HG03045 (cell line): ENCODE data around the gene PRDM13.
"Not testable (repeated sequence)": the region's sequence is repeated elsewhere in the genome, so short reads cannot be mapped to it uniquely, and the experiment has no call there.

ENCODE experiments used
- ATAC-seq: cut with Tn5 transposase; IDR thresholded peaks from one replicate; pipeline ENCODE4 v1.9.1; 2021; ENCODE audit warnings: mild to moderate bottlenecking, moderate library complexity; ENCODE audit not compliant: unreplicated experiment

The PRDM13 gene

DNA sequence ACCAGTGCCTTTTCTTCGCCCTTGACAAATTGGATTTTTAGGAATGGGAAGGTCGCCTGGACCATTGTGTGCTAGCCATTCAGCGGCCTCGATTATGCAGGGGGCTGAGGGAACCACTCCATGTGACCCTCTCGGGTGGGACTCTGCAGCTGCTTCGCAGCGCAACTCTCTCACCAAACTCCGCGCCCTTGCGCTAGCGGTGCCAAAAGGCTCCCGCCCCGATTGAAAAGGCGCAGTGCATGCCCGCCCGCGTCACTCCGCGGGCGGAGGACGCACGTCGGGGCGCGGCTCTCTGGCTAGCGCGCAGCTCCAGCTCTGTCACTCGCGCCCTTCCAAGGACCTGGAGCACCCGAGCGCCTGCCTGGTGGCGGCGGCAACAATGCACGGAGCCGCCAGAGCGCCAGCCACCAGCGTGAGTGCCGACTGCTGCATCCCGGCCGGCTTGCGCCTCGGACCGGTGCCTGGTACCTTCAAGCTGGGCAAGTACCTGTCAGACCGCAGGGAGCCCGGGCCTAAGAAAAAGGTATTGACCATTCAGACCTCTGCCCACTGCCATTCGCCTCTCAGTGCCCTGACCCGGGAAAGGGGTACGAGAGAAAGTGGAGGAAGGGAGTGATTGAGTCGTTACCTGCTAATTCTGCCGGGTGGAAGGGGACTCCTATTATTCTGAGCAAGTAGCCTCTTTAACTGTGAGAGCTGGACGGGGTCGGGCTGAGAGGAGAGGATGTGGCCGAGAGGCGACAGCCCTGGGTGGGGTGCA lies at the start of gene PRDM13:
PRDM13 (plus strand) TSS at position 178 of the 760 bp plus-strand sequence; CDS start at position 380, 202 bp downstream.
- no peak for ATAC-seq

DNA sequence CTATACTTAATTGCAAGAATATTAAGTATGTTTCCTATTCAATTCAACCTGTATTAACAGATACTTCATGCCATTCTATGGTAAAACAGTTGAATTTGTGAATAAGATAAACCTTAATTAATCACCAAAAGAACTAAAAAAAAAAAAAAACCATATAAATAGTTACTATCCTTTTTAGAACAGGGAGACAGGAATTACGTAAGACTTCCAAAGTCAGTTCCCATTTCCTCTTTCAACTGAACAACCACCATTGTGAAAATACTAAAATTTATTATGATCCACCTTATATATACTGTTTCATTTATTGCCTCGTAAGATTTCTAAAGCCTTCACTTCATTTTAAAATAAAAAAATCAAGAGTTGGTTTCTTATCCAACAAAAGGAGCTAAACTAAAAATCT lies 47.6 kb upstream of the PRDM13 start:
- ATAC-seq, result no peak

DNA sequence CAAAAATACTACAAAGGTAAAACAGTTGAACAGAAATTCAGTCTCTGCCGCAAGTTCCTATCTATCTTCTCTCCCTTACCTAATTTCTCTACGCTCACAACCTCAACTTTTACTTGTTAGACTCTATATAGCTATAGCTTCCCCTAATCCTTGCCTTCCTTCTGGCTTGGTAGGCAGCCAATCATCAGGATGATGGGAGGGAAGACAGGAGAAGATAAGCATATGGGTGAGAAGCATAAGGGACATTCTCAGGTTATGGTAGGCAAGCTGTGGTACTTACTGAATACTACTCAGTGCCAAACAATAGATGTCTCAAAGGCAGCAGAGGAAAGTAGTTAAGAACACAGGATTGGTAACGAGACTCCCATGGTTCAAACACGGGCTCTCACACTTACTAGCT lies 46.0 kb upstream of the PRDM13 start:
- ATAC-seq, result no peak

DNA sequence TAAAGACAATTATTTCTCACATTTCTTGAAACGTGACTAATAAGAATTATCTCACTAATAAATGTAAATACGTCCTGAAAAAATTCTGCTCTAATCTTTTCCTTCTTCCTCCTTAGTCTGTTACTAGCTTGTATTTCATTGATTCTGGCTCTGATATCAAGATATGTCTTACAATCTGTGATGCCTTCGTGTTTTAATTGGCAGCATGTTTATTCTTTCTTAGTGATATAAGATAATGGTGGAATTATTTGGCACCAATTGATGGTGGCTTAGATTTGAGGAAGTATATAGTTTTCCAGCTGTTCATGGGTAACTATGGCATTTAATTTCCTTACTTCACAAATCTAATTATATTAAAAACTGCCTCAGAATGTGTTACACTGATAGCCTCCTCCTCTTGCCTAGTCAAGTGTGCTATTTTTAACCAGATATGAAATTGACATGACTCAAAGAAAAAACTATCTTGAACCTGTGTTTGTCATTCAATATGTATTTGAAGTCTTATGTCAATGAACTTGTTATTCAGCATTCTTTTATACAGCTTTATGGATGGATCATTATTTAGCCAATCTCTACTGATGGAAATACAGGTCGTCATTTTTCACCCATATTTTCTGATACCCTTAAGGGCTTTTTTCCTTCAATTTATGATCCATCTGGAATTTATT lies 43.4 kb upstream of the PRDM13 start:
- no peak for ATAC-seq

DNA sequence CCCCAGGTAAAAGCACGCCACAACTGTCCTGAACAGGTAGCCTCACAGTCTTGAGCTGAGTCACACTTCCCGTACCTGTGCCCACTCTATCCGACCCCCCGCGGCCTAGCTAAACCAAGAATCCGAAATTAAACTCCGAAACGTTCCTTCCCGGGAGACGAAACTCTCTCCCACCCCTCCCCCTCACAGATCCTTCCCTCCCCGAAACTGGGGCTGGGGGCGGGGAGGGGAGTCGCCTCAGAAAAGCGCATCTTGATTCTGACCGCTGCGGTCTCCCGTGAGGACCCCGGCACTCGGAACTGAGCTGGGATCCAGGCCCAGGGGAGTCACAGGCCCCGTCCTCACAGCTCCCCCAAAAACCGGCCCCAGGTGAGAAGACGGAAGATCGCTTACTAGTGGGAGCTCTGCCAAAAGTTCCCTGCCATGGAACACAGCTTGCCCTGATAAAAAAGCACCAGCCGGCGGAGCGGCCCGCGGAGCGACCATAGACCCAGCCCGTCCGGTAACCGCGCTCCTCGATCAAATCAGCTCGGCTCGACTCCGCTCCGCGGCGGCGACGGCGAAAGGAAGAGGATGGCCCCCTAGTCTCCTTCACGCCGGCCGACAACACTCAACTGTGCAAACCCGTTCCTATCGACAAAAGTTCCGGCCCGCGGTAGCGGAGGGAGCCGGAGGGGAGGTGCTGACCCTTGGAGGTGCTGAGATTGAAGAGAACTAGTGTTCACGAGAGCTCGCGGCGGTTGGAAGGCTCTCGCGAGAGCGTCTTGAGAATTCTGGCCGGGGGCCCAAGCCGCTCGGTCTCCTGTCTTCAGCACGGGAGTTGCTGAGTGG lies 38.3 kb upstream of the PRDM13 start, which contains the start of gene CCNC:
CCNC (minus strand) TSS at position 558 of the 831 bp plus-strand sequence; CDS start at position 425, 133 bp downstream.
- peak; percentile 99 for ATAC-seq

DNA sequence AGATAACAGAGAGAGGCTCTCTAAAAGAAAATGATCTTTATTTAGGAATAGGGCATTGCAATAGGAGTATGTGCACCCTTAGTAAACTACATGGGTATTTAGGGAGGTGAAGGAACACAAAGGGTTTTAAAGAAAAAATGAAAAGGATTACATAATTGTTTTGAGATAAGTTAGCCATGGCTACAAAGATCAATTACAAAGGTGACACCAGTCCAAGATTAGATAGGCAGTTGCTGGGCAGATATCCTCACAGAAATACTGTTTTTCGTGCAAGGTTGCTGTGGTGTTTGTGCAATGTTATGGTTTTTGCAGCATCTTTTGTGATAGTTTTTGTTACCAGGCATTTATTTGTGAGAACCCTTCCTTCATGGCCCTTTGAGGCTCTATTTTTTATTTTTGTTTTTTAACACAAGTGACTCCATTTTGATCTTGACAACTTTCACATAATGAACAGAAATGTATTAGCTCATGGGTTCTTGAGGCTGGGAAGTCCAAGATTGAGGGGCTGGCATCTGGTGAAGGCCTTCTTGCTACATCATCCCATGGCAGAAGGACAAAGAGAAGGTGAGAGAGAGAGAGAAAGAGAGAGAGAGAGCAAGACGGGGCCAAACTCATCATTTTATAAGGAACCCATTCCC lies 32.5 kb upstream of the PRDM13 start:
- ATAC-seq, result no peak

DNA sequence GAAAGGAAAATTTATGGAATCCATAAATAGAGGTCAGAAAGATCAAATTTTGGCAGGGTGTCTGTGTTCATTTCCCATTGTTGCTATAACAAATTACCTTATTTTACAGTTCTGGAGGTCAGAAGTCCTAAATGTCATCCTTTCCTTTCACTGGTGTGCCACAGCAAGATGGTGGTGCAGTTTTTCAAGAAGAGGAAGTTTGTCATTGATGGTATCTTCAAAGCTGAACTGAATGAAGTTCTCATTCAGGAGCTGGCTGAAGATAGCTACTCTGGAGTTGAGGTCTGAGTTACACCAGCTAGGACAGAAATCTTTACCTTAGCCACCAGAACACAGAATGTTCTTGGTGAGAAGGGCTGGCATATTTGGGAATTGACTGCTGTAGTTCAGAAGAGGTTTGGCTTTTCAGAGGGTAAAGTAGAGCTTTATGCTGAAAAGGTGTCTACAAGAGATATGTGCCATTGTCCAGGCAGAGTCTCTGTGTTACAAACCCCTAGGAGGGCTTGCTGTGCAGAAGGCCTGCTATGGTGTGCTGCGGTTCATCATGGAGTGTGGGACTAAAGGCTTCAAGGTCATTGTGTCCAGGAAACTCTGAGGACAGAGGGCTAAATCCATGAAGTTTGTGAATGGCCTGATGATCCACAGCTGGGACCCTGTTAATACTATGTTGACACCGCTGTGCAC lies 30.9 kb upstream of the PRDM13 start:
- no peak for ATAC-seq

DNA sequence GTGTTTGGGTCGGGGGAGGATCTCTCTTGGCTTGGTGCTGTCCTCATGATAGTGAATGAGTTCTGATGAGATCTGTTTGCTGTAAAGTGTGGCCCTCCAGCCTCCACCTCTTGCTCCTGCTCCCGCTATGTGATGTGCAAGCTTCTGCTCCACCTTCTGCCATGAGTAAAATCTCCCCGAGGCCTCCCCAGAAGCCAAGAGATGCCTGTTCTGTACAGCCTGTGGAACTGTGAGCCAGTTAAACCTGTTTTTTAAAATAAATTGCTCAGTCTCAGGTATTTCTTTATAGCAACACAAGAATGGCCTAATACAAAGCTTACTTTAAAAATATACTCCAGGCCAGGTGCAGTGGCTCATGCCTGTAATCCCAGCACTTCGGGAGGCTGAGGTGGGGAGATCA lies 26.9 kb upstream of the PRDM13 start:
- ATAC-seq, result no peak

DNA sequence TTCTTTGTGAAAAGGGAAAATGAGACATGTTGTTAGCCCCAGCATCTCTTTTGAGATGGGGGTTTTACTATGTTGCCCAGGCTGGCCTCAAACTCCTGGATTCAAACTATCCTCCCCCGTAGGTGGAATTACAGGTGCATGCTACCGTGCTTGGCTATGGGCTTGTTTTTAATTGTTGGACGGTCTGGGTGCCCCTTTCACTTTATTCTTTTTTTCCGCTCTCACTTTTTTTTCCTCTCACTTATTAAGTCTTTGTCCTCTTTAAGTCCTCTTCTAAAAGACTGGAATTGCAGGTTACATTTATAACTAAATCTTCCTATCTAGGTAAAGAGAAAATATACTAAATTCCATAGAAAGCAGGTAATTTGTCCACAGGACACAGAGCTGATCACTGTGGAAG lies 18.8 kb upstream of the PRDM13 start:
- no peak for ATAC-seq

DNA sequence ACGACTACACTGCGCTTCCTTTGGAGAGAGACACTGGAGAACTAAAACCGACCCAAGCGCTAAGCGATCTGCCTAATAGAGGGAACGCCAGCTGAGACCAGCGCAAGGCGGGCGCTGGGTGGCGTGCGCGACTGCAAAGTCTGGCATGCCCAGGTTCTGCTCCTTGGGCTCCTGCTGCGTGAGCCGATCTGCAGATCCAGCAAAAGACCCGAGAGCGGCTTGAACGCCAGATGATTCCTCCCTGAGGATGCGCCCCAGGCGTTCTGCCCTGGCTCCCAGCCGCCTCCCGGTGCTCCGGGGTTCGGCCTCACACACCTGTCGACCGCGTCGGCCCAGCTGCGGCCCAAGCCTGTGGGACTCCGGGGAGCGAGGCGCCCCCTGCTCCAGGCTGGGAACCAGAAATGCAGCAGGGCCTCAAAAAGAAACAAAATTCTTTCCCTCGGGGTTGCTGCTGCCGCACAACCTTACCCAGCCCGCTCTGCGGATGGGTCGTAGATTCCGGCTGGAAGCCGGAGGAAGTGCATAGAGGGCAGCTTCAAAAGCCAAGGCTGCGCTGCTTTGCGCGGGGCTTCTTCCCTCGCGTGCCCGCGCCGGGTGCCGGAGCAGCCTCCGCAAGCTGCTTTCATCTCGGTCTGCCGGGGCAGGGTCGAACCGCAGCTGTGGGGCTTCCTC lies 17.9 kb upstream of the PRDM13 start:
- peak; percentile 95 for ATAC-seq

DNA sequence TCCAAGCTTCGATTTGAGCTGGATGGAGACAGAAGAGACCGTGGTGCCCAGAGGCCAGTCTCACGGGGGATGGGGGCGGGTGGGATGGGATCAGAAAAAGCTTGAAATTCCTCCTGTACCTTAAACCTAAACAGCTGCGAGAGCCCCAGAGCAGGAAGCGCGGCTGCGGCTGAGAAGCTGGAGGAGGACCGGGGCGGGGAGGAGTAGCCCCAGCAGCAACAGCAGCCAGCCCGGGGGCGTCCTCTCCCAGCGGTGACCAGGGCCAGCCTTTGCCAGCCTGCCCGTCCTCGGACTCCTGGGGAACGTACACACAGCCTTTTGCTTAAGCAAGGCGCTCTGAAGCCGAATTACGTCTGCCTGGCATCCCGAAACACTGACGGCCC lies 17.4 kb upstream of the PRDM13 start:
- peak; percentile 33 for ATAC-seq

DNA sequence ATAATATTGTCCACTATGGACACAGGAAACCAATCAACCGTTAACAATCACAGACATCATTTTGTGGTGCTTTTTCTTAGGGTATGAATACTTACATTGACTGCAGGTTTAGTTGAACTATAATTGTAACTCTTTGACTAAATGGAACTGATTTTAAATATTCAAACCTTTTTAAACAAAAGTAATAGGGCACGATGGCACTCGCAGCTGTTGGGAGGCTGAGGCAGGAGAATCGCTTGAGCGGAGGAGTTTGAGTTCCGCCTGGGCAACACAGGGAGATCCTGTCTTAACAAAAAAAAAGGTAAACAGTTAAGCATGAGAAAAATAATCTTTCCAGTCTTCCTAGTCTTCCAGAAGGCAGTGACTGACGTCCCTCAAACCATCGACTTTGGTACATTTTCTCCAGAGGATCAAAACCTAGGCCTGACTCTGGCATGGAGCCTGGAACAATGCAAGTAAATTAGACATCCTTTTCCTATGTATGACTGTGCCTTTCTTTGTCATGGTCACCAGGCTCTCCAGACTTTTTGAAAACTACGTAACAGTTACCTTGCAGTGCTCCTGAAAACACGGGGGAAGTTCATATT lies 16.6 kb upstream of the PRDM13 start:
- ATAC-seq, result no peak

DNA sequence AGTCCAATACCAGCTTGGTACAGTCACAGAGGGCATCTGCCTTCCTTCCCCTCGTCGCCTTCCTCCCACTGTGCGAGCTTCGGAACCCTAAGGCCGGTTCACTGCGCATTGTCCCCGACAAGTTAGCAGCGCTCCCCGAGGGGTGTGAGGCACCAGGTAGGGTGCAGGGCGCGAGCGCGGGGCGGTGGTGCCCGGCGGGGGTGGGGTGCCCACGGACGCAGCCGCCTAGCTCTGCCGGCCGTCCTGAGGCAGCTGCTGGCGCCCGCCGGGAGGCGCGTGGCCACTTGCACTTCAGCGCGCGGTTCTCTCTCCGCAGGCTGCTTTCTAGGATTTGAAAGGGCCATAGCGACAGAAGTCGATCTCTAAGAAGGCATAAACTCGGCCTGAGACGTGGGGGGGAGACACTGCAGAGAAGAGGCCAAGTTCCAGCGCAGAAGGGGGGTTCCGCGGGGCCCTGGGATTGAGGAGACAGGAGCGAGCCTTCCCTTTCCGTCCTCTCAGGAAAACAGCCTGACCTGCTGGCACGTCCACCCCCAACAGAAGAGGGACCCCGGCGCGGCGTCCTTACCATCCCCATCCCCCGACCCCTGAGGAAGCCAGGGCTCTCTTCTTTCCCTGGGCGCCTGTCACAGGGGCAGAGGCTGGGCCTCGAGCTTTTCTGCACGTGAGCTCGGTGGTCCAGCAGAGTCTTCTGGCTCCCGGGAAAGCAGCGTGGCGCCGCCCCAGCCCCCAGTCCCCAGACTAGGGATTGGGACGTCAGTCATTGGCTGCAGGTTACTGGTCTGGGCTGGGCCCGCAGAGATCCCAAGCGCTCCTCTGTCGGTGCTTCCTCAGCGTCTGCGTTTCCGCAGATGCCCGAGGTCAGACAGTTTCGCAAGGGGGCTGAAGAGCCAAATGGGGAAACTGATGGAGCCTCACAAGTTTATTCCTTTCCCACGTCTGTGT lies 15.6 kb upstream of the PRDM13 start:
- no peak for ATAC-seq

DNA sequence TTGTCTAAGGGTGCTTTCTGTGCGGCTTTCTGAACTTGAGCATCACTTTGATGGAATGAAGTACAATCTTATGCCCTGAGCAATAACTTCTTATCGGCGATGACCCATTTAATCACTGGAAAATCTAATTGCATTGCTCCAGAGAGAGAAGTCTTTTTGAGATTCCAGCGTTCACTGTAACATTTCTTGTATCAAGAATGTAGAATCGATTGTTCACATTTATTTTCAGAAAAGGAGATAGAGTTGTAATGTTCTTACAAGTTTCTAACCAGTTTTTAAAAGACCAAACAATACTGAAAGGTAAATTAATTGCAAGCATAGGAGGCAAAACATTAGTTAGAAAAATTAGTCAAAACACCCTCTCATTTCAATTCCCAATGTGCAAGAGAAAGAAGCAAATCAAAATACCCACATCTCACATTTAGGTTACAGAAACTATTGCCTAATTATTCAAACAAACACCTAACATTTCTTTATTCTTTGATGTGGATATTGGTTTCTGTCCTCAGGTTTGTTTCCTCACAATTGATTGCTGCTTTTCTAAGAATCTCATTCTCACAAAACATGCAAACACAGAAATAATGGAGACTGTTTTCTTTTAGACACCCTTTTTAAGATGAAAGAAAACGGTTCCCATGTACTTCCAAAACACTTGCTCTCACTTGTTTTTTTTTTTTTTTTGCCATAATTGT lies 14.8 kb upstream of the PRDM13 start:
- no peak for ATAC-seq

DNA sequence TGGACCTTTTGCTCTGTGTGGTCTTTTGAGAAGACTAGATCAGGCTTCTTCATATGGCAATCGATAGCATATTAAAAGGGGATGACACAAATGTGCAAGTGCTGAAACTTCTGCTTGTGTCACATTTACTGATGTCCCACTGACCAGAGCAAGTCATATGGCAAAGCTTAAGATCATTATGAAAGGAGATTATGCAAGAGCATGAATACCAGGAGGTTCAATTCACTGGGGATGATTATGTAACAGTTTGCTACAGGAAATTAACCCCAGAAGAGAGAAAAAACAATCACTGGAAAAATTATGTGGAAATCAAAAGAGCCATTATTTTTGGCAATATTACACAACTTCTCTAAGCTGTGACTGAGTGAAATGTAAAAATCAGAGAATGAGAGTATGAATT lies 13.7 kb upstream of the PRDM13 start:
- no peak for ATAC-seq

DNA sequence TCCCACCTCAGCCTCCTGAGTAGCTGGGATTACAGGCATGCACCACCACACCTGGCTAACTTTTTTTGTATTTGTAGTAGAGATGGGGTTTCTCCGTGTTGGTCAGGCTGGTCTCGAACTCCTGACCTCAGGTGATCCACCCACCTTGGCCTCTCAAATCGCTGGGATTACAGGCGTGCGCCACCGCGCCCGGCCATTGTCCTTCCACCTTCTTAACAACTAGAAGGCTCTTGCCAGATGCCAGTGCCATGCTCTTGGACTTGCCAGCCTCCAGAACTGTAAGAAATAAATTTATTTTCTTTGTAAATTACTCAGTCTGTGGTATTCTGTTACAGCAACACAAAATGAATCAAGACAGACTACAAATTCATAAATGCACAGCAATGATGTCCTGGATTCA lies 11.9 kb upstream of the PRDM13 start:
- not testable (repeated sequence) for ATAC-seq

DNA sequence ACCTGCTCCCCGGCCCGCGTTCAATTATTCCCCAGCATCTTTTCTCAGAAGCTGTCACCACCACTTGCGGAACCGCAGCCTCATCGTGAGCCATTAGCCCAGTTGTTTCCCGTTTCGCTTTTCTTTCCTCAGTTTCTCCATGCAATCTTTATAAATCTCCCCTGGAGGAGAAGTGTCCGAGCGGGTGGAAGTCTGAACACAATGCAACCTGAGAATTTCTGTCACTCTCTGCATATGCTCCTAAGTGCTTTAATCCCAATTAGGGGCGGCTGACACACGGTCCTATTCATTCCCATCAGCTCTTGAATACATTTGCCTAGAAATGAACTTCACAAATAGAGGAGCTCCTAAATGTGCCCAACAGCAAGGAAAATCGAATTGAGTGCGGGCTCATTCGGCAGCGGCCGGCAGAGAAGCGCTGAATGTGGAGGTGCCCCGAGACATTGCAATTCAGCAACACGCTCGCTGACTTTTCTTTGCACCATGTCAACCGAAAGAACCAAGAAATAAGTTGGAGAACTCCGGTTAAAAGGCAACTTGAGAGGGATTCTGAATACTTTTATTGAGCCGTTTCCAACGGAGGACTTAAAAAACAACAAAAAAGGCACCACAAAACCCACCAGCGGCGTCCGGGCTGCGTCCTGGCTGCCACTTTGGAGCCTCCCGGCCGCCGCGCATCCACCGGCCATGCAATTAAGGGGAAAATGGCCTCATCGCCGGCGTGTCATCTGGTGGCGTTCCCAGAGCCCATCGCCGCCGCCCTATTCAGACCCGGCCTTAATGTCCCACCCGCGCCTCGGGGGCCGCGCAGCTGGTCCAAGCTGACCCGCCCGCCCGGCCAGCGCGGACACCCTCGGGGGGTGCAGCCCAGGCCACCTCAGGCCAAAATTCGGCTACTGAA lies 3.9 kb upstream of the PRDM13 start:
- peak; percentile 31 for ATAC-seq
